ENCODE measurements around the gene KBTBD13. TPM values are rescaled to one million over a fixed set of nuclear protein-coding genes. Genes with fewer than 3 reads are reported as not detected.

KBTBD13 gene
- total RNA-seq, 1 donor from 2014 or later, result not detected

- TF ChIP-seq, protein P1, sequence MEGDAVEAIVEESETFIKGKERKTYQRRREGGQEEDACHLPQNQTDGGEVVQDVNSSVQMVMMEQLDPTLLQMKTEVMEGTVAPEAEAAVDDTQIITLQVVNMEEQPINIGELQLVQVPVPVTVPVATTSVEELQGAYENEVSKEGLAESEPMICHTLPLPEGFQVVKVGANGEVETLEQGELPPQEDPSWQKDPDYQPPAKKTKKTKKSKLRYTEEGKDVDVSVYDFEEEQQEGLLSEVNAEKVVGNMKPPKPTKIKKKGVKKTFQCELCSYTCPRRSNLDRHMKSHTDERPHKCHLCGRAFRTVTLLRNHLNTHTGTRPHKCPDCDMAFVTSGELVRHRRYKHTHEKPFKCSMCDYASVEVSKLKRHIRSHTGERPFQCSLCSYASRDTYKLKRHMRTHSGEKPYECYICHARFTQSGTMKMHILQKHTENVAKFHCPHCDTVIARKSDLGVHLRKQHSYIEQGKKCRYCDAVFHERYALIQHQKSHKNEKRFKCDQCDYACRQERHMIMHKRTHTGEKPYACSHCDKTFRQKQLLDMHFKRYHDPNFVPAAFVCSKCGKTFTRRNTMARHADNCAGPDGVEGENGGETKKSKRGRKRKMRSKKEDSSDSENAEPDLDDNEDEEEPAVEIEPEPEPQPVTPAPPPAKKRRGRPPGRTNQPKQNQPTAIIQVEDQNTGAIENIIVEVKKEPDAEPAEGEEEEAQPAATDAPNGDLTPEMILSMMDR (IDR thresholded peaks at IDR 0.05; ENCODE audit: insufficient read depth, low read length, severe bottlenecking), result no peak
- Histone ChIP-seq H3K4me3 (ENCODE audit: low read depth, low read length) (no peak within 1 kb of the TSS), H3K36me3 (ENCODE audit: control insufficient read depth, insufficient read depth, low read length) (no peaks in the 10 kb centered on the region), H3K27me3 (ENCODE audit: control insufficient read depth, insufficient read depth, low read length) (peaks cover 13% of the 10 kb centered on the region)
- FAIRE-seq (no peak), DNase-seq (ENCODE audit: low read depth) (no peak)
These were observed 8.7 kb upstream of the KBTBD13 start, which contains the start of gene RASL12 for GRCh38 chr15:65067645-65068402. Gene RASL12 (minus strand): TSS chr15:65067991. CDS start chr15:65067835, 156 bp downstream.

GRCh38 chr15:65068403-65068788, 8.2 kb upstream of the KBTBD13 start:
- TF ChIP-seq, protein P1 (IDR thresholded peaks at IDR 0.05; ENCODE audit: insufficient read depth, low read length, severe bottlenecking), result no peak
- Histone ChIP-seq H3K27me3 (ENCODE audit: control insufficient read depth, insufficient read depth, low read length) (peaks cover 13% of the 10 kb centered on the region), H3K4me3 (ENCODE audit: low read depth, low read length) (no peak overlapping the region), H3K36me3 (ENCODE audit: control insufficient read depth, insufficient read depth, low read length) (no peaks in the 10 kb centered on the region)
- FAIRE-seq, result no peak
- DNase-seq (ENCODE audit: low read depth), result no peak

DNA sequence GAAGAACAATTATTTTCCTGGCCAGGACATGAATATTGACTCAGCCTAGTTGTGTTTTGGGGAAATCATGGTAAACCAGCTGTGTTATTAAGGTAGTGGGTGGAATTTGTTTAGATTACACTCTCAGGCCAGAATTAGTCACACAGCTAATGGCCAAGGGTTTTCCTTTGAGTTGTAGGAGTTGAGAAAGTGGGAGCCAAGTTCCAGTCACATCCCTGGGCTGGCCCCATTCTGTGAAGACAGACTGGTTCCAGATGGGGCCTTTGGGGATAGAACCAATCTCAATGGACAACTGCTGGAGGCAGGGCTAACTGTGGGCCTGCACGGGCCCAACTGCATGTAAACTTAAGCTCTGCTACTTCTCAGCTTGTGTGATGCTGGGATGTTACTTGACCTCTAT, 7.4 kb upstream of the KBTBD13 start:
- no peak overlapping the region for H3K4me3 ChIP-seq (ENCODE audit: low read depth, low read length)
- no peaks in the 10 kb centered on the region for H3K36me3 ChIP-seq (ENCODE audit: control insufficient read depth, insufficient read depth, low read length)
- TF ChIP-seq, protein P1 (IDR thresholded peaks at IDR 0.05; ENCODE audit: insufficient read depth, low read length, severe bottlenecking), result no peak
- no peak for DNase-seq (ENCODE audit: low read depth)
- no peak for FAIRE-seq
- peaks cover 13% of the 10 kb centered on the region for H3K27me3 ChIP-seq (ENCODE audit: control insufficient read depth, insufficient read depth, low read length)

GRCh38 chr15:65069779-65070546, 6.6 kb upstream of the KBTBD13 start:
- TF ChIP-seq, protein P1 (IDR thresholded peaks at IDR 0.05; ENCODE audit: insufficient read depth, low read length, severe bottlenecking), result no peak
- H3K36me3 ChIP-seq (ENCODE audit: control insufficient read depth, insufficient read depth, low read length), result no peaks in the 10 kb centered on the region
- no peak for DNase-seq (ENCODE audit: low read depth)
- H3K27me3 ChIP-seq (ENCODE audit: control insufficient read depth, insufficient read depth, low read length), result peaks cover 13% of the 10 kb centered on the region
- H3K4me3 ChIP-seq (ENCODE audit: low read depth, low read length), result no peak overlapping the region
- FAIRE-seq, result no peak

DNA sequence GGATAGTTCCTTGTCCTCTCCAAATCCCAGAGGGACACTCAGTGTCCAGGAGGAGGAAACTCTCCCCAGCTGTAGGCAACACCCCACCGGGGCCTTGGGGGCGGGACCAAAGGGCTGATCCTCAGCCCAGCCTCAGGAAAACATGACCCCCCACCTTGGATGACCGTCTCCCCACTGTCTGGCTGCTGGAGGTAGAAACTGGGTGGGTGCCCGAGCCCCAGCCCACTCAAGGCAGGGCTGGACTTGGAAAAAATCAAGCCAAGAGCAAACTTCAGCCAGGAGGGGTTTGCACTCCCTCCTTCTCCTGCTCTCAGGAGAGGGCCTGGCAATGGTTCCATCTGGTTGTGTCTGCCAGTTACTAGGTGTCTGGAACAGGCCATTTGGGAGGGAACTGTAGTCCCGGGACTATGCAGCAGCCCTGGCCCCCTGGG, 5.2 kb upstream of the KBTBD13 start:
- TF ChIP-seq, protein P1 (IDR thresholded peaks at IDR 0.05; ENCODE audit: insufficient read depth, low read length, severe bottlenecking), result no peak
- no peaks in the 10 kb centered on the region for H3K36me3 ChIP-seq (ENCODE audit: control insufficient read depth, insufficient read depth, low read length)
- H3K27me3 ChIP-seq (ENCODE audit: control insufficient read depth, insufficient read depth, low read length), result peaks cover 13% of the 10 kb centered on the region
- FAIRE-seq (no peak), DNase-seq (ENCODE audit: low read depth) (no peak)
- H3K4me3 ChIP-seq (ENCODE audit: low read depth, low read length), result no peak overlapping the region

All from bronchial epithelial cell (primary cell).